HepG2 (cell line): ENCODE data around the gene SCN8A.

Experiments used
- CAMTA2 ChIP-seq: sonication (generic); formaldehyde crosslinking; IDR thresholded peaks from 2 replicates; pipeline ENCODE4 v1.4.0; 2020; ENCODE audit warnings: mild to moderate bottlenecking, missing genetic modification reagents, borderline replicate concordance
- E2F1 ChIP-seq: sonication (generic); formaldehyde crosslinking; IDR thresholded peaks from 2 replicates; pipeline ENCODE4 v1.5.0; 2020; ENCODE audit warnings: missing genetic modification reagents
- EZH2 ChIP-seq: conservative IDR thresholded peaks from 2 replicates; pipeline ENCODE4 v1.6.1; 2012; ENCODE audit warnings: mild to moderate bottlenecking, low read depth, low read length, moderate library complexity
- IRF2 ChIP-seq: IDR thresholded peaks from 2 replicates; pipeline ENCODE4 v1.6.1; 2018; ENCODE audit warnings: missing genetic modification reagents, missing compliant biosample characterization
- MXI1 ChIP-seq: IDR thresholded peaks from 3 replicates; pipeline ENCODE4 v1.6.1; 2012; ENCODE audit warnings: low read depth, low read length, inconsistent platforms, borderline replicate concordance
- POLR2A ChIP-seq, 2 experiments: IDR thresholded peaks; 2 replicates each; pipeline ENCODE4 v1.6.1; 2011; ENCODE audit warnings: low read depth in 2 of 2, low read length in 2 of 2, mild to moderate bottlenecking in 1 of 2, moderate library complexity in 1 of 2; ENCODE audit not compliant: insufficient read depth in 1 of 2
- SALL2 ChIP-seq: sonication (generic); formaldehyde crosslinking; IDR thresholded peaks from 2 replicates; pipeline ENCODE4 v1.8.1; 2023; ENCODE audit warnings: mild to moderate bottlenecking, missing genetic modification reagents, inconsistent platforms
- ZBTB33 ChIP-seq: sonication (generic); formaldehyde crosslinking; IDR thresholded peaks from 2 replicates; pipeline ENCODE4 v1.4.0; 2020; ENCODE audit warnings: missing genetic modification reagents
- ZNF329 ChIP-seq: sonication (generic); formaldehyde crosslinking; IDR thresholded peaks from 2 replicates; pipeline ENCODE4 v1.9.0; 2021; ENCODE audit warnings: low read depth, mild to moderate bottlenecking, missing genetic modification reagents
- TF ChIP-seq, protein P1 (sequence below): sonication (generic); formaldehyde crosslinking; IDR thresholded peaks from 2 replicates; pipeline ENCODE4 v1.5.1; 2020; ENCODE audit warnings: missing genetic modification reagents, mild to moderate bottlenecking, borderline replicate concordance
- TF ChIP-seq, protein P2 (sequence below): sonication (generic); formaldehyde crosslinking; IDR thresholded peaks from 2 replicates; pipeline ENCODE4 v1.9.0; 2021; ENCODE audit warnings: missing genetic modification reagents, borderline replicate concordance
- TF ChIP-seq, protein P3 (sequence below): sonication (generic); formaldehyde crosslinking; IDR thresholded peaks from 2 replicates; pipeline ENCODE4 v1.5.0; 2020; ENCODE audit warnings: mild to moderate bottlenecking, missing genetic modification reagents, moderate library complexity

GRCh38 chr12:51751661-51752060, 160.6 kb downstream of the SCN8A start:
- TF ChIP-seq, protein P1, sequence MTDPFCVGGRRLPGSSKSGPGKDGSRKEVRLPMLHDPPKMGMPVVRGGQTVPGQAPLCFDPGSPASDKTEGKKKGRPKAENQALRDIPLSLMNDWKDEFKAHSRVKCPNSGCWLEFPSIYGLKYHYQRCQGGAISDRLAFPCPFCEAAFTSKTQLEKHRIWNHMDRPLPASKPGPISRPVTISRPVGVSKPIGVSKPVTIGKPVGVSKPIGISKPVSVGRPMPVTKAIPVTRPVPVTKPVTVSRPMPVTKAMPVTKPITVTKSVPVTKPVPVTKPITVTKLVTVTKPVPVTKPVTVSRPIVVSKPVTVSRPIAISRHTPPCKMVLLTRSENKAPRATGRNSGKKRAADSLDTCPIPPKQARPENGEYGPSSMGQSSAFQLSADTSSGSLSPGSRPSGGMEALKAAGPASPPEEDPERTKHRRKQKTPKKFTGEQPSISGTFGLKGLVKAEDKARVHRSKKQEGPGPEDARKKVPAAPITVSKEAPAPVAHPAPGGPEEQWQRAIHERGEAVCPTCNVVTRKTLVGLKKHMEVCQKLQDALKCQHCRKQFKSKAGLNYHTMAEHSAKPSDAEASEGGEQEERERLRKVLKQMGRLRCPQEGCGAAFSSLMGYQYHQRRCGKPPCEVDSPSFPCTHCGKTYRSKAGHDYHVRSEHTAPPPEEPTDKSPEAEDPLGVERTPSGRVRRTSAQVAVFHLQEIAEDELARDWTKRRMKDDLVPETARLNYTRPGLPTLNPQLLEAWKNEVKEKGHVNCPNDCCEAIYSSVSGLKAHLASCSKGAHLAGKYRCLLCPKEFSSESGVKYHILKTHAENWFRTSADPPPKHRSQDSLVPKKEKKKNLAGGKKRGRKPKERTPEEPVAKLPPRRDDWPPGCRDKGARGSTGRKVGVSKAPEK (CRISPR knock-in tag), result no peak
- TF ChIP-seq MXI1 (no peak), SALL2 (CRISPR knock-in tag) (no peak), CAMTA2 (CRISPR knock-in tag) (no peak), IRF2 (CRISPR knock-in tag) (no peak), POLR2A (IDR thresholded peaks at IDR 0.05; ENCODE audit: insufficient read depth in 1 of 2, low read depth in 2 of 2, low read length in 2 of 2) (no peak), ZBTB33 (CRISPR knock-in tag) (no peak), E2F1 (no peak), ZNF329 (CRISPR knock-in tag) (no peak), EZH2 (no peak)
- TF ChIP-seq, protein P2, sequence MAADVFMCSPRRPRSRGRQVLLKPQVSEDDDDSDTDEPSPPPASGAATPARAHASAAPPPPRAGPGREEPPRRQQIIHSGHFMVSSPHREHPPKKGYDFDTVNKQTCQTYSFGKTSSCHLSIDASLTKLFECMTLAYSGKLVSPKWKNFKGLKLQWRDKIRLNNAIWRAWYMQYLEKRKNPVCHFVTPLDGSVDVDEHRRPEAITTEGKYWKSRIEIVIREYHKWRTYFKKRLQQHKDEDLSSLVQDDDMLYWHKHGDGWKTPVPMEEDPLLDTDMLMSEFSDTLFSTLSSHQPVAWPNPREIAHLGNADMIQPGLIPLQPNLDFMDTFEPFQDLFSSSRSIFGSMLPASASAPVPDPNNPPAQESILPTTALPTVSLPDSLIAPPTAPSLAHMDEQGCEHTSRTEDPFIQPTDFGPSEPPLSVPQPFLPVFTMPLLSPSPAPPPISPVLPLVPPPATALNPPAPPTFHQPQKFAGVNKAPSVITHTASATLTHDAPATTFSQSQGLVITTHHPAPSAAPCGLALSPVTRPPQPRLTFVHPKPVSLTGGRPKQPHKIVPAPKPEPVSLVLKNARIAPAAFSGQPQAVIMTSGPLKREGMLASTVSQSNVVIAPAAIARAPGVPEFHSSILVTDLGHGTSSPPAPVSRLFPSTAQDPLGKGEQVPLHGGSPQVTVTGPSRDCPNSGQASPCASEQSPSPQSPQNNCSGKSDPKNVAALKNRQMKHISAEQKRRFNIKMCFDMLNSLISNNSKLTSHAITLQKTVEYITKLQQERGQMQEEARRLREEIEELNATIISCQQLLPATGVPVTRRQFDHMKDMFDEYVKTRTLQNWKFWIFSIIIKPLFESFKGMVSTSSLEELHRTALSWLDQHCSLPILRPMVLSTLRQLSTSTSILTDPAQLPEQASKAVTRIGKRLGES (CRISPR knock-in tag), result no peak
- TF ChIP-seq, protein P3, sequence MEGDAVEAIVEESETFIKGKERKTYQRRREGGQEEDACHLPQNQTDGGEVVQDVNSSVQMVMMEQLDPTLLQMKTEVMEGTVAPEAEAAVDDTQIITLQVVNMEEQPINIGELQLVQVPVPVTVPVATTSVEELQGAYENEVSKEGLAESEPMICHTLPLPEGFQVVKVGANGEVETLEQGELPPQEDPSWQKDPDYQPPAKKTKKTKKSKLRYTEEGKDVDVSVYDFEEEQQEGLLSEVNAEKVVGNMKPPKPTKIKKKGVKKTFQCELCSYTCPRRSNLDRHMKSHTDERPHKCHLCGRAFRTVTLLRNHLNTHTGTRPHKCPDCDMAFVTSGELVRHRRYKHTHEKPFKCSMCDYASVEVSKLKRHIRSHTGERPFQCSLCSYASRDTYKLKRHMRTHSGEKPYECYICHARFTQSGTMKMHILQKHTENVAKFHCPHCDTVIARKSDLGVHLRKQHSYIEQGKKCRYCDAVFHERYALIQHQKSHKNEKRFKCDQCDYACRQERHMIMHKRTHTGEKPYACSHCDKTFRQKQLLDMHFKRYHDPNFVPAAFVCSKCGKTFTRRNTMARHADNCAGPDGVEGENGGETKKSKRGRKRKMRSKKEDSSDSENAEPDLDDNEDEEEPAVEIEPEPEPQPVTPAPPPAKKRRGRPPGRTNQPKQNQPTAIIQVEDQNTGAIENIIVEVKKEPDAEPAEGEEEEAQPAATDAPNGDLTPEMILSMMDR (CRISPR knock-in tag), result no peak
